ENCODE measurements around the gene FBXO5.
"Not testable (repeated sequence)": the region's sequence is repeated elsewhere in the genome, so short reads cannot be mapped to it uniquely, and the experiment has no call there.

FBXO5 gene

GRCh38 chr6:152993431-152993830 is 10.6 kb upstream of the FBXO5 start:
- DNase-seq = no peak

- DNase-seq = no peak
Measured at GRCh38 chr6:152986978-152987377, 4.1 kb upstream of the FBXO5 start.

GRCh38 chr6:152985300-152985699 is 2.5 kb upstream of the FBXO5 start:
- not testable (repeated sequence) for DNase-seq

- no peak for DNase-seq
Measured at GRCh38 chr6:152984513-152984872, 1.7 kb upstream of the FBXO5 start.

- DNase-seq = peak; percentile 78
Measured at GRCh38 chr6:152983637-152984512, 1.0 kb upstream of the FBXO5 start.

GRCh38 chr6:152981989-152982903 is 595 bp downstream of the FBXO5 start:
- DNase-seq = no peak

GRCh38 chr6:152981219-152981618 is 1.6 kb downstream of the FBXO5 start:
- DNase-seq = no peak

- DNase-seq = no peak
Measured at GRCh38 chr6:152980656-152981055, 2.2 kb downstream of the FBXO5 start.

GRCh38 chr6:152979116-152979515 is 3.7 kb downstream of the FBXO5 start:
- DNase-seq = no peak

GRCh38 chr6:152978058-152978457 is 4.8 kb downstream of the FBXO5 start:
- no peak for DNase-seq

- no peak for DNase-seq
Measured at GRCh38 chr6:152977556-152977955, 5.3 kb downstream of the FBXO5 start.

GRCh38 chr6:152976749-152977148 is 6.1 kb downstream of the FBXO5 start:
- DNase-seq = no peak

- DNase-seq = no peak
Measured at GRCh38 chr6:152975204-152975915, 7.5 kb downstream of the FBXO5 start.

GRCh38 chr6:152973916-152974315 is 8.9 kb downstream of the FBXO5 start:
- DNase-seq = no peak

GRCh38 chr6:152969688-152970418 is 13.0 kb downstream of the FBXO5 start:
- no peak for DNase-seq

GRCh38 chr6:152966168-152966894 is 16.5 kb downstream of the FBXO5 start:
- not testable (repeated sequence) for DNase-seq

- no peak for DNase-seq
Measured at GRCh38 chr6:152959333-152959732, 23.5 kb downstream of the FBXO5 start.

- DNase-seq = no peak
Measured at GRCh38 chr6:152957796-152958195, 25.0 kb downstream of the FBXO5 start.

GRCh38 chr6:152954443-152954842 is 28.4 kb downstream of the FBXO5 start:
- DNase-seq = no peak

GRCh38 chr6:152952866-152953509 is 29.9 kb downstream of the FBXO5 start:
- DNase-seq = peak; percentile 51

GRCh38 chr6:152952045-152952444 is 30.8 kb downstream of the FBXO5 start:
- peak; percentile 42 for DNase-seq
